ENCODE data around the gene THAP5.
"Not testable (repeated sequence)": the region's sequence is repeated elsewhere in the genome, so short reads cannot be mapped to it uniquely, and the experiment has no call there.

Gene THAP5

DNA sequence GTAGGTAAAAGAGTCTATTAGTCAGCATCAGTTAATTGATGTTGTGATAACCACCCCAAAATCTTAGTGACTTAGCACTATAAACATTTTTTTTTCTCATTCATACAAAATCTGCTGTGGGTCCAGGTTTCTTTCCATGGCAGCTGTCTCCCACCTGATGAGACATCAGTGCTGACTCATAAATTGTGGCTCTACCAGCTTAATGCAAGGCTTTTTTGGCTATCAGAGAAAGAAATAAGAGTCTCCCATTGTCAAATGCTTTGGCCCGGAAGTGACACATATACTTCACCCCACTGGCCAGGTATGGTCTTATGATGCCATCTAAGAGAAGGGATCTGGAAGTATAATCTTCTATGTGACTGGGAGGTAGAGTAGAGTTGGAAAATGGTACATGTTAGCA is 14.7 kb upstream of the THAP5 start:
- no peak for DNase-seq

DNA sequence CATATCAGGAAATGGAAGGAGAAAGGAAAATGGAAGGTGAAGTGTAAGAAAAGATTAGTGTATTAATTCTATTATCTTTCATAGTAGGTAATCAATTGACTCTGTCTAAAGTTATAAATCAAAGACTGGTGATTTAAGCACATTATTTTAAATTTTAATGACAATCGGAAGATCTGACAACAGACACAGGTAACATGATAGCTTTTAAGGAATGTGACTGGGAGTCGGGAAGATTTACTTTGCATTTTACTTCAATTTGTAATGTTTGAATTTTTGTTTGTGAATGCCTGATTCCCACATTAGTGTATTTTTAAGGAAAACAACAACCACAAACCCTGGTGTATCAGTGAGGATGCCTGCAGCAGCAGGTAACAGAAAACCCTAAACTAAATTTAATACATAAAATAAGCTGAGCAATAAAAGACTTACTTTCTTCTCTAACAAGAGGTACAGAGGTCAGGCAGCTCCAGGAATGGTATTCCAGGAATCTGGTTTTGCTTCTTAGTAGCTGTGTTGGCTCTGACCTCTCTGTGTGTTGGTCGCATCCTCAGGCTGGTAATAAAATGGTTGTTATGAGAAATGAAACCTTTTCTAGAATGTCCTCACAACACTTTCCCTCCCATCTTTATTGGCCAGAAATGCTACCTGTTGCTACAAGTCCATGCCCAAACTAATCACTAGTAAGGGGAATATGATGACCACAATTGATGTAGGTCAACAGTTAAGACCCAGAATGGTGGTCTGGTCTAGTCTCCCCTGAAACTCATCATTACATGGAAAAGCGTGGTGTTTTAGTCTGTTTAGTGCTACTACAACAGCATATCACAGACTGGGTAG is 12.4 kb upstream of the THAP5 start:
- DNase-seq: no peak

DNA sequence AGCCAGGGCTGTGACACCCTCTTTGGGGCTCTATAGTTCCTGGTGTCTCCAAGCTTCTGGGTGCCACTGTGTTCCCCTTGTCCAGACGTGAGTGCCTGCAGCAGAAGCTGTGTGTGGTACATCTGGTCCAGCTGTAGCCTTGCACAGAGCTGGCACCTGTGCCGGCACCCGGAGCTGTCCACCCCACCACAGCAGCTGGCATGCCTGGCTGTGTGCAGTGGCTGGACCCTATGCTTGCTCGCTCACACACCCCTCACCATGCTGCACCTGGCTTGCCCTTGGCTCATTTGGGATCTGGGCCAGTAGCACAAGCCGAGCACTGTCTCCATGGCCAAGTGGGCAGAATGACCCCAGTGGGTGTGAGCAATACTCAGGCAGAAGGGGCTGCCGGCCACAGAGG is 10.8 kb upstream of the THAP5 start:
- no peak for DNase-seq

DNA sequence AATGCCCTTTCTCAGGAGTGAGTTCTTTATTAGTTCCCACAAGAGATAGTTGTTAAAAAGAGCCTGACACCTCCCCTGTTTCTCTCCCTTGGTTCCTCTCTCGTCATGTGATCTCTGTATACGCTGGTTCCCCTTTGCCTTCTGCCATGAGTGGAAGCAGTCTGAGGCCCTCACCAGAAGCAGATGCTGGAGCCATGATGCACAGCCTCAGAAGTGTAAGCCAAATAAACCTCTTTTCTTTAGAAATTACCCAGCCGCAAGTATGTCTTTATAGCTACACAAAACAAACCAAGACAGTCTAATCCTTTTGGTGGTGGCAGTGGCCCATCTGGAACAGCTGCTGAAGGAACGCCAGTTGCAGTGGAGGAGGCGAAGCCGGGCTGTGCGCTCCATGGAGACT is 9.4 kb upstream of the THAP5 start:
- no peak for DNase-seq

DNA sequence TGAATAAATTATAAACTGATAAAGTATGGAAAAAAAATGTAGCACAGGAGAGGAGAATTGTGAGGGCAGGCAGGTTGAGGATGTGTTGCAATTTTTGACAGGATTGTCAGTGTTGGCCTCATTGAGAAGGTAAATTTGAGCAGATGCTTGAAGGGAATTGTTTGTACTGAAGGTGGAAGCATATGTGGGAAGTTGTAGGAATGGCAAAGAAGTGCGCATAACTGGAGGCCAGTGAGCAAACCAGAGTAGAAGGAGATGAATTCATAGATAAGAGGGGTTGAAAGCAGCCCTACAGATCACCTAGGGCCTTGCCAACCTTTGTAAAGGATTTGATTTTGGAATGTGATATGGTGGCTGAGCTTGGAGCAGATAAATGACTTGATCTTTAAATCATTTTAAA is 6.6 kb upstream of the THAP5 start:
- DNase-seq: no peak

DNA sequence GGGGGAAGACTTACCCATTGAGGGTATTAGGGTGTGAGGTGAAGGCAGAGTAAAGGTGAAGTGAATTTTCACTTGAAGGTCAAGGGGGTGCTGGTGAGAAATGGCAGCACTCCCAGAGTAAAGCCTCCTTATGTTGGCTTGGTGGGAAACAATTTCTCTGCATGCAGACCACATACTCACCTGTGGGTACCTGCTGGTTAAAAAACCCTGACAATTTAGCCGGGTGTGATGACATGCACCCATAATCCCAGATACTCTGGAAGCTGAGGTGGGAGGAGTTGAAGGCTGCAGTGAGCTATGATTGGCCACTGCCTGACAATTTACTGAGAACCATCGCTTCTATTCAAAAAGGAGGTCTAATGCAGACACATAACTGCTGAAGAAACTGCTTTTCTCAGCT is 5.7 kb upstream of the THAP5 start:
- DNase-seq: no peak

DNA sequence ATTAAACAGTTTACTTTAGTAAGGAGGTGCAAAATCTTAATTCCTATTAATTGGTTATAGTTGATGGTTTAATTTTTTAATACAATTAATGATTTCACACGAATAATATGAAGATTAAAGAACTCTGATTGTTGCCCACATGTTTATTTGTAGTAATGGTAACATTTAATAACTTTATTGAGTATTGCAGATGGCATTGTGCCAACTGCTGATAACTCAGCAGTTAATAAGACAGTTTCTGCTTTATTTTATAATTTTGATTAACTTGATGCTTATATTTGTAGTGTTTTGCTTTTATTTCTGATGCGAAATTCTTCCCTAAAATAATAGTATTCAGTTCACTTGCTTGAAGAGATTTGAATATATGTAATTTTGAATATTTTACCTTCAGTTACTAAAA is 3.0 kb upstream of the THAP5 start:
- no peak for DNase-seq

DNA sequence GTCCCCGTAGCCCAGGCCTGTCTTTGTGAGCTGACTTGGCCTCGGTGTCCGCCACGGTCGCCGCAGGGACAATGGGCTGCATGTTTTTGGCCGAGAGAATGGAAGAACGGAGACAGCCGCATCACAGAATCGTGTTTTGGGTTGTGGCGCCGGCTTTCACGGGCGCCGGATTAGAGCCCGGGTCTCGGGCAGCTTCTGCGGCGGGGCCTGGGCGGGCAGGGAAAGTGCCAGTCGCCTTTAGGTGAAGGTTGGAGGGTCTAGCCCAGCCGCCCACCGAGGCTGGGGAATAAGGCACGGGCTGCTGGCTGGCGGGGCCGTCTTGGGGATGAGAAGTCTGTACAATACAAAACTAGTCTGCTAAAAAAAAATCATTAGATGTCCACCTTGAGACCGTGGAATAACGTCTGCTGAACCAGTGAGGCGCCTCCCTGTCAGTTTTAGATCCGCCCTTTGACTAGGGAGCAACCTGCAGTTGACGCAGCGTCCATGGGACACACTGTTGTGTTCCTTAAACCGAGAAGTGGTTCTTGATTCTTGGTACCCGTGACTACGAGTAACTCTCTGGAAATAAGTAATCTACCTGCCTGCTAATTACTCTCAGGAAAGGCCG is 745 bp upstream of the THAP5 start:
- DNase-seq: peak in 4 of 5 experiments; percentile 11 to 75 (median 40)

DNA sequence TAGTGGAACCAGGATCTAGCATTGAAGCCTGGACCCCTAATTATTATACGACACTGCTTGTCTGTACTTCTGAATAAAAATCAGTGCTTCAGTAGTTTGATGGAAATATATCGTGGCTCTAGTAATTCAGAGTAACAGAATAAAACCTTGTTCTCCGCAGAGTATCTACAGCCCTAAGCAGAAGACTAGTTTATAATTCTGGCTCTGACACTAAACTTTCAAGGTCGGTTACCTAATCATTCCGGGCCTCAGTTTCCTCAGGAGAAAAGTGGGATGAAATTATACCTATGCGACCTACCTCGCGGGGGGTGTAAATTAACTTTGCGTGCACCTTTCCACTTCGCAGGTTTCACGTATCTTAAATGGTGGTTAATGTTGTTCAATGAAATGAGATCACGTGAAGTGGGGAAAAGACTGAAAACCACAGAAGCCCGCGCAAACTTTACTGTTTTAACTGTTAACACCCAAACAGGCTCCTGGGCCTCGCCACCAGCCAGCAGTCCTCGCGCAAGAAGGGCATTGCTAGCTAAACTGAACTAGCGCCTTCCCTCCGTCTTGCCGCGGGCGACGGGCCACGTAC is 615 bp downstream of the THAP5 start:
- peak in 1 of 5 experiments; percentile 84 for DNase-seq

DNA sequence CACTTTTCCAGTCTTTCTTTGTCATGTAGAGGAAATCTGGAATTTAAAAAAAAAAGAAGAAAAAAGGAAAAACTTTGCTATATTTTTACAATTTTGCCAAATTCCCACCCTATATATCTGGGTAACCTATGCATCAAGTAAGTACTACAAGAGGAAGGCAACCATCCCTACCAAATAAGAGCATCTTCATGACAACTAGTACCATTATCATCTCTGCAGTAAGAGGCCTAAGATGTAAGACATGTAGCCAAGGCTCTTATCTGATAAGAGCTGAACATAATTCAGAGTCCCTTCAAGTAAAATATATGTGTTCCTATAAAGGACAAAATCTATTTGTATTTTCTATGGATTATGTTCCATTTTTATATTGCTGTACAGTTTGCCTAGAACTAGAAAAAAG is 3.5 kb downstream of the THAP5 start:
- no peak for DNase-seq

DNA sequence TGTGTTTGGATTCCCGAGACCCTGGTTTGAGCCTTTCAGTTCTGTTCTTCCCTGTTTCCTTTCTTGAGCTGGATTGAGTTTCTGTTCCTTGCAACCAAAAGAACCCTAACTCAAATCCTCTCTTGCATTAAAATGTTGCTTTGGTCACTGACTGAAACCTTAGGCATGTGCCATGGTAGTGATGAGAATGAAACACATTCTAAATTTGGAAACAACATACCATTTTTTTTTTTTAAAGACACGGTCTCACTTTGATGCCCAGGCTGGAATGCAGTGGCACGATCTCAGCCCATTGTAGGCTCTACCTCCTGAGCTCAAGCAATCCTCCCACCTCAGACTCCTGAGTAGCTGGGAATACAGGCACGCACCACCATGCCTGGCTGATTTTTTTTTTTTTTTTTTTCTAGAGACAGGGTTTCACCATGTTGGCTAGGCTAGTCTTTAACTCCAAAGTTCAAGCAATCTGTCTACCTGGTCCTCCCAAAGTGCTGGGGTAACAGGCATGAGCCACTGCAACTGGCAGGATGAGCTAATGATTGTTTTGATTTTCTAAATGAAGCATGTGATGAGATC is 8.4 kb downstream of the THAP5 start:
- DNase-seq: no peak

DNA sequence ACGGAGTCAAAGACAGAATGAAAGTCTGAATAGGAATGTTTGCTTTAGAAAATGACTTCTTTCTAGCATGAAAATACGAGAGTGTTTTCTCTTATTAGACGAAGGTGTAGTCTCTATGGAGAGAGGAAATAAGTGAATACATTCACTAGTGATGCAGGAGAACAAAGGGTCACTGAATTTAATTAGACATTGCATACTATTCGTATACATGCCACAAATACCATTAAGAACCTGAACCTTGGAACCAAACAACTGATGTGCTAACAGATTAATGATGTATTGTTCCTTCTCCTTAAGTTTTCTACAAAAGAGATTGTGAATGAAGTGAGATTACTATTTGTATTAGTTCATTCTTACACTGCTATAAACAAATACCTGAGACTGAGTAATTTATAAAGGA is 10.3 kb downstream of the THAP5 start:
- DNase-seq: no peak

DNA sequence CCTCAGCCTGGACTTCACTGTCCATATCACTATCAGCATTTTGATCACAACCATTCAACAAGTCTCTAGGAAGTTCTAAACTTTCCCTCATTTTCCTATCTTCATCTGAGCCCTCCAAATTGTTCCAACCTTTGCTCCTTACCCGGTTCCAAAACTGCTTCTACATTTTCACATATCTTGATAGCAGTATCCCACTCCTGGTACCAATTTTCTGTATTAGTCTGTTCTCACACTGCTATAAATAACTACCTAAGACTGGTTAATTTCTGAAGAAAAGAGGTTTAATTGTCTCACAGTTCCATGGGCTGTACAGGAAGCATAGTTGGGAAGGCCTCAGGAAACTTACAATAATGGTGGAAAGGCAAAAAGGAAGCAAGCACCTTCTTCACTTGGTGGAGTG is 11.9 kb downstream of the THAP5 start:
- no peak for DNase-seq

DNA sequence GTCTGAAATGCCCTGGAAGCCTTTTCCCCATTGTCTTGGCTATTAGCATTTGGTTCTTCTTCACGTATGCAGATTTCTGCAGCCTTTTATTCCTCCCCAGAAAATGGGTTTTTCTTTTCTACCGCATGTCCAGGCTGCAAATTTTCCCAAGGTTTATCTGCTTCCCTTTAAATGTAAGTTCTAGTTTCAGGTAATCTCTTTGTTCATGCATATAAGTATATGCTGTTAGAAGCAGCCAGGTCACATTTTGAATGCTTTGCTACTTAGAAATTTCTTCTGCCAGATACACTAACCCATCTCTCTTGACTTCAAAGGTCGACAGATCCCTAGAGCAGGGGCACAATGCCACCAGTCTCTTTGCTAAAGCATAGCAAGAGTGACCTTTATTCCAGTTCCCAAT is 12.3 kb downstream of the THAP5 start:
- no peak for DNase-seq

DNA sequence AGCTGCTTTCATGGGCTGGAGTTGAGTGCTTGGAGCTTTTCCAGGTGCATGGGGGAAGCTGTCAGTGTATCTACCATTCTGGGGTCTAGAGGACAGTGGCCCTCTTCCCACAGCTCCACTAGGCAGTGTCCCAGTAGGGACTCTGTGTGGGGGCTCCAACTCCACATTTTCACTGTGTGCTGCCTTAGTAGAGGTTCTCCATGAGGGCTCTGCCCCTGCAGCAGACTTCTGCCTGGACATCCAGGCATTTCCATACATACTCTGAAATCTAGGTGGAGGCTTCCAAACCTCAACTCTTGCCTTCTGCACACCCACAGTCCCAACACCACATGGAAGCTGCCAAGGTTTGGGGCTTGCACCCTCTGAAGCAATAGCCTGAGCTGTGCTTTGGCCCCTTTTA is 12.8 kb downstream of the THAP5 start:
- DNase-seq: not testable (repeated sequence)

DNA sequence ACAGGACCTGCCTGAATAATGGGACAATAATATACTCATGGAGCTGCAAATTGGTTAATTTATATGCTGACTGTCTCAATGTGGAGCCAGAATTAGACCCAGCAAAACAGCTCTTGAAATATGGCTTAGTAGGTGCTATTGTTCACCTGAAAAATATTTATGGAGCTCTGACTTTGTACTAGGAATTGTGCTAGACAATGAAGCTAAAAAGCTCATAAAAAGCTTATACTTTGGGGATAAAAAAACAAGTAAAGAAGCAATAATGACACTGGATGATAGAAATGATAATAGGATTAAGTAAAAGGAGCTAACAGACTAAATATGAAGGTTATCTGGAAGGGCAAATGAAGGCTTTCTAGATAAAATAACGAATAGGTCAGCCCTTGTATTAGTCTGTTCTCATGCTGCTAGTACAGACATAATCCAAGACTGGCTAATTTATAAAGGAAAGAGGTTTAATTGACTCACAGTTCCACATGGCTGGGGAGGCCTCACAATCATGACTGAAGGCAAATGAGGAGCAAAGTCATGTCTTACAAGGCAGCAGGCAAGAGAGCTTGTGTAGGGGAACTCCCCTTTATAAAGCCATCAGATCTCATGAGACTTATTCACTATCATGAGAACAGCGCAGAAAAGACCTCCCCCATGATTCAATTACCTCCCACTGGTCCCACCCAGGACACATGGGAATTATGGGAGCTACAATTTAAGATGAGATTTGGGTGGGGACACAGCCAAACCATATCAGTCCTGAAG is 21.2 kb downstream of the THAP5 start:
- DNase-seq: not testable (repeated sequence)

DNA sequence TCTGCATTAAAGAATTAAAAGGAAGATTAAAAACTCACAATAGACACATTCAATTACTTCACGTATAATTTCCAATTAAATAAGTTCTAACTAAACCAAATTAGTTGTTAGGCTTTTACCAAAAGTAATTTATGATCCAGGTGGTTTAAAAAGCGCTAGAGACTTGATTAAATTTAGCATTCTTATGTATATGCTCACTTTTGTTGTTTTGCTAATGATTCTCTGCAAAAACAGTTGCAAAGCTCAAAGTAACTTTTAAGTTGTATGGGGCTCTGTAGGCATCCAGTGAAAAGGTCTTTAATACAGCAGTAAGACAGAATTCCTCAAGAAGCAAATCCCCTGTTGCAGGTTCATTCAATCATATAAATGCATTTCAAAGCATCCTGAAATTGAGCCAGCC is 28.0 kb downstream of the THAP5 start:
- DNase-seq: no peak

DNA sequence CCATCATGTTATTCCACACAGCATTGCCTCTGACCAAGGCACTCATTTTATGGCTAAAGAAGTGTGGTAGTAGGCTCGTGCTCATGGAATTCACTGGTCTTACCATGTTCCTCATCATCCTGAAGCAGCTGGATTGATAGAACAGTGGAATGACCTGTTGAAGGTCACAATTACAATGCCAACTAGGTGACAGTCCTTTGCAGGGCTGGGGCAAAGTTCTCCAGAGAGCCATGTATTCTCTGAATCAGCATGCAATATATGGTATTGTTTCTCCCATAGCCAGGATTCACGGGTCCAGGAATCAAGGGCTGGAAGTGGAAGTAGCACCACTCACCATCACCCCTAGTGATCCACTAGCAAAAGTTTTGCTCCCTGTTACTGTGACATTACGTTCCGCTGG is 30.8 kb downstream of the THAP5 start:
- DNase-seq: not testable (repeated sequence)

DNA sequence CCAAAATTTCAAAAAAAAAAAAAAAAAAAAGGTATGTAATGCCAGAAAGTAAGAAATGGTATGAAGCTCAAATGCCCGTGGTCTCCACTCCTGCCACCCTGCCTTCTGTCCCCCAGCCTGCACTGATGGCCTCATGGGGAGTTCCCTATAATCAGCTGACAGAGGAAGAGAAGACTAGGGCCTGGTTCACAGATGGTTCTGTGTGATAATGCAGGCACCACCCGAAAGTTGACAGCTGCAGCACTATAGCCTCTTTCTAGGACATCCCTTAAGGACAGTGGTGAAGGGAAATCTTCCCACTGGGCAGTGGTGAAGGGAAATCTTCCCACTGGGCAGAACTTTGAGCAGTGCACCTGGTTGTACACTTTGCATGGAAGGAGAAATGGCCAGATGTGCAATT is 31.3 kb downstream of the THAP5 start:
- not testable (repeated sequence) for DNase-seq

DNA sequence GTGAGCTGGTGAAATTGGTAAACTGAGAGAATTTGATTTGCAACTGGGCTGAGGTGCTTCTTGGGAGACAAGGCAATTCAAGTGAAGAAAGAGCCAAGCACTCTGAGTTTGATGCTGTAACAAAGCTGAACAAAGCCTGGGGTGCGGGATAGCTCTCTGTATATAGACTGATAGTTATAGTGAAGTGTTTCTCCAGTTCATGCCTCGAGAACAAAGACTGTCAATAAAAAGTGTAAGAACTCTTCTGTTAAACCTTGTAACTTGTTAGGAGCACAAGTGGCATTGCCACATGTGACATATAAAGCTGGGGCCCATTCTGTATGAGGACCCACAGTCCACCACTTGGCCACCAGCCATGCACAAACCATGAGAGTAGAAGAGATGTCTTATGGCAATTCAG is 32.3 kb downstream of the THAP5 start:
- no peak for DNase-seq

DNA sequence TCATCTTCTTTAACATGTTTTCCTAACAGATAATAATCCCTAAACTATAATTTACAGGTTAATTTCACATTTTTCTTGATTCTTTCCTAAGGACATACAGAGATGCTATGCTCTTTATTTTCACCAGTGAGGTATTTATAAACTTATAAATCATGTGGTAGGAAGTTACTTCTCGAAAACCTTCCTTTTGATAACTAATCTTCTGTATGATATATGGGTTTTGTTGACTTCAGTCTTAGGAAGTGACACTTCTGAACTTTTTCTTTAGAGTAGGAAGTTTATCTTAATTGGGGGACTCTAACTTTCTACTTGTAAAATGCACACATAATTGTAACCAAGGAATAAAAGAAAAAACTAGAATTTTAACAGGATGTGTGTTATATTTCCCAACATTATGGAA is 33.8 kb downstream of the THAP5 start:
- DNase-seq: no peak

DNA sequence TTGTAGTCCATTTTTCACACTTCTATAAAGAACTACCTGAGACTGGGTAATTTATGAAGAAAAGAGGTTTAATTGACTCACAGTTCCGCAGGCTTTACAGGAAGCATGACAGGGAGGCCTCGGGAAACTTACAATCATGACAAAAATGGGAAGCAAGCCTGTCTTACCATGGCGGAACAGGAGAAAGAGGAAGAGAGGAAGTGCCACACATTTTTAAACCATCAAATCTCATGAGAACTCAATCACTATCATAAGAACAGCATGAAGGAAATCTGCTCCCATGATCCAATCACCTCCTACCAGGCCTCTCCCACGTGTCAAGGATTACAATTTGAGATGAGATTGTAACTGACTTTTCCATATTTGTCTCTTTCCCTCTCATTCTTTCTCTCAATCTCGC is 34.2 kb downstream of the THAP5 start:
- no peak for DNase-seq

DNA sequence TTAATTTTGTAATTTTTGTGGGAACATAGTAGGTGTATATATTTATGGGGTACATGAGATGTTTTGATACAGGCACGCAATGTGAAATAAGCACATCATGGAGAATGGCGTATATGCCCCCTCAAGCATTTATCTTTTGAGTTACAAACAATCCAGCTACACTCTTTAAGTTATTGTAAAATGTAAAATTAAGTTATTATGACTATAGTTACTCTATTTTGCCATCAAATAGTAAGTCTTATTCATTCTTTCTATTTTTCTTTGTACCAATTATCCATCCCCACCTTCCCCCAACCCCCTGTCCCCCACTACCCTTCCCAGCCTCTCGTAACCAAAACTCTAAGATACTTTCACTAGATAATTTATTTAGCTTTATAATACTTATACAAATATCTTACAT is 35.8 kb downstream of the THAP5 start:
- DNase-seq: no peak
